Neural progenitor cell (in vitro differentiated cells): ENCODE results near the gene PAK1.

Experiments used
- EZH2 ChIP-seq: fragments of 200-600 bp; sonication (generic); IDR thresholded peaks from 2 replicates; pipeline ENCODE4 v1.6.1; 2017; ENCODE audit warnings: antibody characterized with exemption, mild to moderate bottlenecking, moderate library complexity
- TF ChIP-seq, protein P1 (sequence below): fragments of 200-600 bp; sonication (generic); IDR thresholded peaks from 2 replicates; pipeline ENCODE4 v1.5.1; 2017; ENCODE audit warnings: antibody characterized with exemption, mild to moderate bottlenecking

DNA sequence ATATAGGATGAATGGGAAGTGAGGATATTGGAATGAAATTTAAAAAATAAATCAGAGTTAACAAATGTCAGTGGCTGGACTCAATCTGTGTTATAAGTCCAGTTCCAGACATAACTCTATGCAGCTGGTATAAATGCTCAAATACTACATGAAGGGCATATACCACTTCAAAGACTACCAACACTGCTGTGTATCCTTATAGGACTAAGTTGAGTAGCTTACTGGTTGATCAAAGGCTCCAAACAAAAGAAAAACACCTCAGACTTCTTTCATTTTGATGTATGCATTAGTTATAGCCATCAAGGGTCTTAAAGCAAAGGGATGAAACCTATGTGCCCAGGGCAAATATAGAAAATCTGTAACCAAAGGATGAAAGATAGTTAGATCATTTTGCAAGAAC, 86.2 kb downstream of the PAK1 start:
- TF ChIP-seq, protein P1, sequence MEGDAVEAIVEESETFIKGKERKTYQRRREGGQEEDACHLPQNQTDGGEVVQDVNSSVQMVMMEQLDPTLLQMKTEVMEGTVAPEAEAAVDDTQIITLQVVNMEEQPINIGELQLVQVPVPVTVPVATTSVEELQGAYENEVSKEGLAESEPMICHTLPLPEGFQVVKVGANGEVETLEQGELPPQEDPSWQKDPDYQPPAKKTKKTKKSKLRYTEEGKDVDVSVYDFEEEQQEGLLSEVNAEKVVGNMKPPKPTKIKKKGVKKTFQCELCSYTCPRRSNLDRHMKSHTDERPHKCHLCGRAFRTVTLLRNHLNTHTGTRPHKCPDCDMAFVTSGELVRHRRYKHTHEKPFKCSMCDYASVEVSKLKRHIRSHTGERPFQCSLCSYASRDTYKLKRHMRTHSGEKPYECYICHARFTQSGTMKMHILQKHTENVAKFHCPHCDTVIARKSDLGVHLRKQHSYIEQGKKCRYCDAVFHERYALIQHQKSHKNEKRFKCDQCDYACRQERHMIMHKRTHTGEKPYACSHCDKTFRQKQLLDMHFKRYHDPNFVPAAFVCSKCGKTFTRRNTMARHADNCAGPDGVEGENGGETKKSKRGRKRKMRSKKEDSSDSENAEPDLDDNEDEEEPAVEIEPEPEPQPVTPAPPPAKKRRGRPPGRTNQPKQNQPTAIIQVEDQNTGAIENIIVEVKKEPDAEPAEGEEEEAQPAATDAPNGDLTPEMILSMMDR, result no peak
- TF ChIP-seq EZH2, result no peak
